ENCODE measurements around the gene IFNGR2.

DNA sequence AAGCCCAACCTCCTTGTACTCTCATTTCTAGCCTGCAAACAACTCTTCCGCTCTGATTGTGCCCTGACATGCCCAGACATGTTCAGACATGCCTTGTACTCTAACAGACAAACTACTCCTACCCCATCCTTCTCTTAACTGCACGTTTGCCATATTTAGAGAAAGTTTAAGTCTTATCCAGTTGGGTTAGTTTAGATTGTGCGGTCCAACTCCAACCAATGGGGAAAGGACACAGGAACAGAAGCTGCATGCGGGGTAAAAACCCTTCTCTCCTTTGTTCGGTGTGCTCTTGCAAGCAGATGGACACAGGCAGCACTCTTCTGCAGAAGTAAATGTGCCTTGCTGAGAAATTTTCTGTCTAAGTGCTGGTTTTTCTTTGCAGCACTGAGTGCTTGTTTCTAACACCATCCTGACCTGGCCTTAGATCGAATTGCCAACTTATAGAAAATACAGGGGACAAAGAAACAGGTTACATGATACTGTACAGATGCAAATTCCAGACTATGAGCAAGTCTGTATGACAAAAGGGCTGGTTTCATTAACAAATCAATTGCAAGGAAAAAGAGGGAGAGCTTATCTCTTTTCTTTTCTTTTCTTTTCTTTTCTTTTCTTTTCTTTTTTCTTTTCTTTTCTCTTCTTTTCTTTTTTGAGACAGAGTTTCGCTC lies 35.8 kb upstream of the IFNGR2 start:
- TF ChIP-seq ZNF384 (IDR thresholded peaks at IDR 0.05) (no peak), SP1 (IDR thresholded peaks at IDR 0.05) (no peak), FOXK2 (IDR thresholded peaks at IDR 0.05) (no peak), FOXM1 (IDR thresholded peaks at IDR 0.05; ENCODE audit: borderline replicate concordance) (no peak), SUZ12 (IDR thresholded peaks at IDR 0.05) (no peak), ELF4 (IDR thresholded peaks at IDR 0.05) (no peak), LEF1 (IDR thresholded peaks at IDR 0.05; ENCODE audit: borderline replicate concordance) (no peak), TARDBP (IDR thresholded peaks at IDR 0.05) (no peak), BHLHE40 (IDR thresholded peaks at IDR 0.05; ENCODE audit: borderline replicate concordance) (no peak), FOXA1 (IDR thresholded peaks at IDR 0.05) (no peak), HDGF (IDR thresholded peaks at IDR 0.05; ENCODE audit: borderline replicate concordance) (no peak)
- TF ChIP-seq, protein P1, sequence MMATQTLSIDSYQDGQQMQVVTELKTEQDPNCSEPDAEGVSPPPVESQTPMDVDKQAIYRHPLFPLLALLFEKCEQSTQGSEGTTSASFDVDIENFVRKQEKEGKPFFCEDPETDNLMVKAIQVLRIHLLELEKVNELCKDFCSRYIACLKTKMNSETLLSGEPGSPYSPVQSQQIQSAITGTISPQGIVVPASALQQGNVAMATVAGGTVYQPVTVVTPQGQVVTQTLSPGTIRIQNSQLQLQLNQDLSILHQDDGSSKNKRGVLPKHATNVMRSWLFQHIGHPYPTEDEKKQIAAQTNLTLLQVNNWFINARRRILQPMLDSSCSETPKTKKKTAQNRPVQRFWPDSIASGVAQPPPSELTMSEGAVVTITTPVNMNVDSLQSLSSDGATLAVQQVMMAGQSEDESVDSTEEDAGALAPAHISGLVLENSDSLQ (IDR thresholded peaks at IDR 0.05), result no peak
